NCI-H524 treated with DMSO at 0.1 percent for 48 hours (cell line): ENCODE measurements around the gene SLC9A5.
A peak's percentile ranks its signal among the peaks of the same experiment; 100 is the strongest.

Source experiments
- DNase-seq: peaks from one replicate; lab custom pipeline; 2025; lab: John Stamatoyannopoulos, UW

The SLC9A5 gene

GRCh38 chr16:67258161-67258835 is 9.5 kb downstream of the SLC9A5 start:
- no peak for DNase-seq

GRCh38 chr16:67259705-67260104 is 10.9 kb downstream of the SLC9A5 start:
- DNase-seq = peak; percentile 80

- peak; percentile 25 for DNase-seq
These were observed 11.8 kb downstream of the SLC9A5 start for GRCh38 chr16:67260426-67261063.

GRCh38 chr16:67263201-67263600 is 14.4 kb downstream of the SLC9A5 start:
- DNase-seq = no peak

GRCh38 chr16:67264277-67264676 is 15.5 kb downstream of the SLC9A5 start:
- no peak for DNase-seq

- DNase-seq = no peak
These were observed 16.1 kb downstream of the SLC9A5 start for GRCh38 chr16:67264866-67265265.

- DNase-seq = no peak
These were observed 17.1 kb downstream of the SLC9A5 start for GRCh38 chr16:67265834-67266233.

GRCh38 chr16:67268136-67268579 is 19.4 kb downstream of the SLC9A5 start:
- no peak for DNase-seq

GRCh38 chr16:67269766-67270165 is 21.0 kb downstream of the SLC9A5 start:
- DNase-seq = no peak

- no peak for DNase-seq
These were observed 22.2 kb downstream of the SLC9A5 start for GRCh38 chr16:67270931-67271338.

- DNase-seq = no peak
These were observed 22.7 kb downstream of the SLC9A5 start for GRCh38 chr16:67271446-67271845.

GRCh38 chr16:67275321-67275720 is 26.5 kb downstream of the SLC9A5 start:
- no peak for DNase-seq

- DNase-seq = no peak
These were observed 28.7 kb downstream of the SLC9A5 start for GRCh38 chr16:67277294-67277998.

GRCh38 chr16:67277999-67278772 is 29.4 kb downstream of the SLC9A5 start:
- no peak for DNase-seq

- DNase-seq = no peak
These were observed 30.1 kb downstream of the SLC9A5 start for GRCh38 chr16:67278773-67279295.

- DNase-seq = no peak
These were observed 30.7 kb downstream of the SLC9A5 start, which contains the start of gene PLEKHG4 for GRCh38 chr16:67279296-67280089. PLEKHG4 (plus strand) TSS chr16:67279532; CDS start chr16:67280045, 513 bp downstream.

GRCh38 chr16:67280090-67281015 is 31.6 kb downstream of the SLC9A5 start:
- no peak for DNase-seq

GRCh38 chr16:67281536-67282446 is 33.0 kb downstream of the SLC9A5 start:
- no peak for DNase-seq

- no peak for DNase-seq
These were observed 33.6 kb downstream of the SLC9A5 start for GRCh38 chr16:67282447-67282805.
